Measurements from ENCODE around the gene FBXL3.
A peak's percentile ranks its signal among the peaks of the same experiment; 100 is the strongest.

Gene FBXL3

DNA sequence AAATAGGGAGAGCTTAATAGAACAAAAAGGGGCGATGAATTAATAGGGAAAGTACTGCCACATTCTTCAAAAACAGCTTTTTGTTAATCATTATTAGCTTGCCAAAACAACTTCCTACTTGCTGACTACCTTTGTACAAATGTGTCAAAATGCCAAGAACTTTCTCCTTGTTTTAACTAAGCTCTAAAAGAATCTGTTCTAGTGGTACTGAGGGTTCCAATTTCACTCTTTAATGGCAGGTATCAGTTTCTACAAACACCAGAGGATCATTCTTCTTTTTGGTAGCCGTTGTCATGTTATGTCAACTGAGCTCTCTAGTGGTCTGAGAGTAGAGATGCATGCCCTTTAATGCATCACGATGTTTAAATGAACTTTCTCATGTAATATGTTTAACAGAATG lies 29.4 kb upstream of the FBXL3 start:
- TF ChIP-seq GABPA (IDR thresholded peaks at IDR 0.05; ENCODE audit: low read depth): no peak
- TF ChIP-seq SPI1 (IDR thresholded peaks at IDR 0.05; ENCODE audit: borderline replicate concordance, low read depth): no peak
- TF ChIP-seq, protein P1, sequence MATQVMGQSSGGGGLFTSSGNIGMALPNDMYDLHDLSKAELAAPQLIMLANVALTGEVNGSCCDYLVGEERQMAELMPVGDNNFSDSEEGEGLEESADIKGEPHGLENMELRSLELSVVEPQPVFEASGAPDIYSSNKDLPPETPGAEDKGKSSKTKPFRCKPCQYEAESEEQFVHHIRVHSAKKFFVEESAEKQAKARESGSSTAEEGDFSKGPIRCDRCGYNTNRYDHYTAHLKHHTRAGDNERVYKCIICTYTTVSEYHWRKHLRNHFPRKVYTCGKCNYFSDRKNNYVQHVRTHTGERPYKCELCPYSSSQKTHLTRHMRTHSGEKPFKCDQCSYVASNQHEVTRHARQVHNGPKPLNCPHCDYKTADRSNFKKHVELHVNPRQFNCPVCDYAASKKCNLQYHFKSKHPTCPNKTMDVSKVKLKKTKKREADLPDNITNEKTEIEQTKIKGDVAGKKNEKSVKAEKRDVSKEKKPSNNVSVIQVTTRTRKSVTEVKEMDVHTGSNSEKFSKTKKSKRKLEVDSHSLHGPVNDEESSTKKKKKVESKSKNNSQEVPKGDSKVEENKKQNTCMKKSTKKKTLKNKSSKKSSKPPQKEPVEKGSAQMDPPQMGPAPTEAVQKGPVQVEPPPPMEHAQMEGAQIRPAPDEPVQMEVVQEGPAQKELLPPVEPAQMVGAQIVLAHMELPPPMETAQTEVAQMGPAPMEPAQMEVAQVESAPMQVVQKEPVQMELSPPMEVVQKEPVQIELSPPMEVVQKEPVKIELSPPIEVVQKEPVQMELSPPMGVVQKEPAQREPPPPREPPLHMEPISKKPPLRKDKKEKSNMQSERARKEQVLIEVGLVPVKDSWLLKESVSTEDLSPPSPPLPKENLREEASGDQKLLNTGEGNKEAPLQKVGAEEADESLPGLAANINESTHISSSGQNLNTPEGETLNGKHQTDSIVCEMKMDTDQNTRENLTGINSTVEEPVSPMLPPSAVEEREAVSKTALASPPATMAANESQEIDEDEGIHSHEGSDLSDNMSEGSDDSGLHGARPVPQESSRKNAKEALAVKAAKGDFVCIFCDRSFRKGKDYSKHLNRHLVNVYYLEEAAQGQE (IDR thresholded peaks at IDR 0.05; ENCODE audit: insufficient replicate concordance, low read depth): no peak
- TF ChIP-seq, protein P2, sequence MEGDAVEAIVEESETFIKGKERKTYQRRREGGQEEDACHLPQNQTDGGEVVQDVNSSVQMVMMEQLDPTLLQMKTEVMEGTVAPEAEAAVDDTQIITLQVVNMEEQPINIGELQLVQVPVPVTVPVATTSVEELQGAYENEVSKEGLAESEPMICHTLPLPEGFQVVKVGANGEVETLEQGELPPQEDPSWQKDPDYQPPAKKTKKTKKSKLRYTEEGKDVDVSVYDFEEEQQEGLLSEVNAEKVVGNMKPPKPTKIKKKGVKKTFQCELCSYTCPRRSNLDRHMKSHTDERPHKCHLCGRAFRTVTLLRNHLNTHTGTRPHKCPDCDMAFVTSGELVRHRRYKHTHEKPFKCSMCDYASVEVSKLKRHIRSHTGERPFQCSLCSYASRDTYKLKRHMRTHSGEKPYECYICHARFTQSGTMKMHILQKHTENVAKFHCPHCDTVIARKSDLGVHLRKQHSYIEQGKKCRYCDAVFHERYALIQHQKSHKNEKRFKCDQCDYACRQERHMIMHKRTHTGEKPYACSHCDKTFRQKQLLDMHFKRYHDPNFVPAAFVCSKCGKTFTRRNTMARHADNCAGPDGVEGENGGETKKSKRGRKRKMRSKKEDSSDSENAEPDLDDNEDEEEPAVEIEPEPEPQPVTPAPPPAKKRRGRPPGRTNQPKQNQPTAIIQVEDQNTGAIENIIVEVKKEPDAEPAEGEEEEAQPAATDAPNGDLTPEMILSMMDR (IDR thresholded peaks at IDR 0.05; ENCODE audit: insufficient read depth, low read length): no peak
- TF ChIP-seq POLR2AphosphoS5 (IDR thresholded peaks at IDR 0.05; ENCODE audit: low read depth): no peak
- H3K27ac ChIP-seq (replicated peaks): no peak overlapping the region
- H3K27me3 ChIP-seq (ENCODE audit: insufficient read depth, poor library complexity, severe bottlenecking): no peaks in the 10 kb centered on the region
- no peak overlapping the region for H3K4me3 ChIP-seq (replicated peaks; ENCODE audit: insufficient read depth, low read length)
- DNase-seq (ENCODE audit: low read depth in 1 of 2, low spot score in 1 of 2): no peak

DNA sequence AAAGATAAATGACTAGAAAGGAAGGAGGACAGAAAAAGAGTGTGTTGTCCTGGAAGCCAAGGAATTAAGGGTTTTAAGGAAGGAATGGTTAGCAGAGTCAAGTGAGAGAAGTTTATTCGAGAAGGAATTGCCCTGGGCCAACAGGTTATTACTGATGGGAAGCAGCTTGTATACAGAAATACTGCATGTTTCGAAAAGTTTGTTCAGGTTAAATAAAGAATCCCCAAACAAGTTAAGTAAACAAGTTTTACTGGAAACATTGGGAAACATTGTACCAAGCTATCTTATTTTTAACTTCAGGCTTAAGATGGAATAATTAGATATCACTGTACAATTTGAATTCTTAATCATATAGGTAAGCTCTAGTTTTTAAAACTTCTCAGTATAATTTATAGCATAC lies 28.2 kb upstream of the FBXL3 start:
- Histone ChIP-seq H3K27me3 (ENCODE audit: insufficient read depth, poor library complexity, severe bottlenecking) (no peaks in the 10 kb centered on the region), H3K27ac (replicated peaks) (no peak overlapping the region), H3K4me3 (replicated peaks; ENCODE audit: insufficient read depth, low read length) (no peak overlapping the region)
- TF ChIP-seq SPI1 (IDR thresholded peaks at IDR 0.05; ENCODE audit: borderline replicate concordance, low read depth): no peak
- TF ChIP-seq, protein P1 (IDR thresholded peaks at IDR 0.05; ENCODE audit: insufficient replicate concordance, low read depth): no peak
- no peak for TF ChIP-seq GABPA (IDR thresholded peaks at IDR 0.05; ENCODE audit: low read depth)
- TF ChIP-seq, protein P2 (IDR thresholded peaks at IDR 0.05; ENCODE audit: insufficient read depth, low read length): no peak
- no peak for TF ChIP-seq POLR2AphosphoS5 (IDR thresholded peaks at IDR 0.05; ENCODE audit: low read depth)
- DNase-seq (ENCODE audit: low read depth in 1 of 2, low spot score in 1 of 2): no peak

DNA sequence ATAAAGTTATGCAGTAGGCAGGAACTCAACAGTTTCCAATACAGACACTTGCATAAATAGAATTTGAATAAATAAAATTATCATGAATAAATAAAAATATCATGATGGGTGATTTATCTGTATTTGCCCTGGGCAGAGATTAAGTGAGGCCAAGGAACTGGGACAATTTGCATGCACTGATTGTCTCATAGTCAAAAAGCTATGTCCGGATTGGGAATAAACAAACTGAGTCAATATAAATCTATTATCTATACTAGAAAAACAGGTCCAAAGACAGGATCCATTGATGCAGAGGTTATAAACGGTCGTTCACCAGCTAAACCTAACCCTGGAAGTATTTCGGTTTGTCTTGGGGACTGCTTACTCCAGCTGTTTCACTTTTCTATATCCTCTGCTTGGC lies 26.2 kb upstream of the FBXL3 start:
- DNase-seq (ENCODE audit: low read depth in 1 of 2, low spot score in 1 of 2): no peak
- no peaks in the 10 kb centered on the region for H3K27me3 ChIP-seq (ENCODE audit: insufficient read depth, poor library complexity, severe bottlenecking)
- H3K4me3 ChIP-seq (replicated peaks; ENCODE audit: insufficient read depth, low read length): no peak overlapping the region
- TF ChIP-seq, protein P1 (IDR thresholded peaks at IDR 0.05; ENCODE audit: insufficient replicate concordance, low read depth): no peak
- TF ChIP-seq POLR2AphosphoS5 (IDR thresholded peaks at IDR 0.05; ENCODE audit: low read depth): no peak
- H3K27ac ChIP-seq (replicated peaks): no peak overlapping the region

DNA sequence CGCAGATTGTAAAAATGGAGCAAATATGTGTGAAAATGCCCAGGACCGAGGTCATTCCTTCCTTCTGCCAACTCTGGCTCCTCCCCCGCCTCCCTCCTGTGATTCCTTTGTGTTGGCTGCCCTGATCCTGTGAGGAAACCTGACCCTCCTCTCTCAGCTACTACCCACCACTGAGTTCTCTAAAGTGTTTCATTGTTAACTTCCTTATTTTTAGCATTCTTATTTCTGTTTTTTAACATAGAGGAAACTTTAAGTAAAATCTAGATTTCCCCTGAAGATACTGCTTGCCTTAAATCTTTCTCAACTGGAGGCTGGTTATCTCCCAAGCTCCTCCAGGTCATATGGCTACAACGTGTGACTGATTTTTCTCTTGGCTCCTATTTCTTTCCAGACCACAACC lies 21.7 kb upstream of the FBXL3 start:
- H3K27me3 ChIP-seq (ENCODE audit: insufficient read depth, poor library complexity, severe bottlenecking): no peaks in the 10 kb centered on the region

More for the DNA sequence above, 21.7 kb upstream of the FBXL3 start:
- TF ChIP-seq GABPA (IDR thresholded peaks at IDR 0.05; ENCODE audit: low read depth) (no peak), POLR2AphosphoS5 (IDR thresholded peaks at IDR 0.05; ENCODE audit: low read depth) (no peak), SPI1 (IDR thresholded peaks at IDR 0.05; ENCODE audit: borderline replicate concordance, low read depth) (no peak)
- TF ChIP-seq, protein P2 (IDR thresholded peaks at IDR 0.05; ENCODE audit: insufficient read depth, low read length): no peak
- TF ChIP-seq, protein P1 (IDR thresholded peaks at IDR 0.05; ENCODE audit: insufficient replicate concordance, low read depth): no peak
- Histone ChIP-seq H3K27ac (replicated peaks) (peak overlapping the region; percentile 28), H3K4me3 (replicated peaks; ENCODE audit: insufficient read depth, low read length) (no peak overlapping the region)
- DNase-seq (ENCODE audit: low read depth in 1 of 2, low spot score in 1 of 2): peak in 1 of 2 experiments; percentile 67
